G401.6 (cell line): ENCODE data around the gene LPIN1.
"Not testable (repeated sequence)": the region's sequence is repeated elsewhere in the genome, so short reads cannot be mapped to it uniquely, and the experiment has no call there.

Source experiments
- FAIRE-seq: peaks from 2 replicates; lab custom pipeline; 2012; peaks lifted over from hg19 to GRCh38; lab: Jason Lieb, UNC

The LPIN1 gene

GRCh38 chr2:11715987-11716652, 30.3 kb upstream of the LPIN1 start:
- FAIRE-seq: no peak

GRCh38 chr2:11716689-11717321, 29.6 kb upstream of the LPIN1 start:
- no peak for FAIRE-seq

GRCh38 chr2:11717623-11718022, 28.8 kb upstream of the LPIN1 start:
- no peak for FAIRE-seq

GRCh38 chr2:11718606-11719005, 27.8 kb upstream of the LPIN1 start:
- no peak for FAIRE-seq

- FAIRE-seq: no peak
Measured at GRCh38 chr2:11719230-11719977, 27.0 kb upstream of the LPIN1 start.

- FAIRE-seq: no peak
Measured at GRCh38 chr2:11720752-11721151, 25.7 kb upstream of the LPIN1 start.

- FAIRE-seq: no peak
Measured at GRCh38 chr2:11722292-11723060, 24.0 kb upstream of the LPIN1 start.

- no peak for FAIRE-seq
Measured at GRCh38 chr2:11723061-11723371, 23.4 kb upstream of the LPIN1 start.

GRCh38 chr2:11724151-11724550, 22.3 kb upstream of the LPIN1 start:
- no peak for FAIRE-seq

GRCh38 chr2:11726384-11726783, 20.0 kb upstream of the LPIN1 start:
- no peak for FAIRE-seq

GRCh38 chr2:11729362-11730212, 16.8 kb upstream of the LPIN1 start:
- FAIRE-seq: no peak

- FAIRE-seq: not testable (repeated sequence)
Measured at GRCh38 chr2:11731214-11731984, 15.0 kb upstream of the LPIN1 start.

GRCh38 chr2:11732587-11732986, 13.8 kb upstream of the LPIN1 start:
- FAIRE-seq: no peak

- not testable (repeated sequence) for FAIRE-seq
Measured at GRCh38 chr2:11737852-11738251, 8.6 kb upstream of the LPIN1 start.

GRCh38 chr2:11738589-11739436, 7.6 kb upstream of the LPIN1 start:
- no peak for FAIRE-seq

- no peak for FAIRE-seq
Measured at GRCh38 chr2:11740723-11741122, 5.7 kb upstream of the LPIN1 start.

GRCh38 chr2:11742317-11742701, 4.1 kb upstream of the LPIN1 start:
- no peak for FAIRE-seq

GRCh38 chr2:11742702-11743357, 3.6 kb upstream of the LPIN1 start:
- FAIRE-seq: no peak

- no peak for FAIRE-seq
Measured at GRCh38 chr2:11743366-11743765, 3.1 kb upstream of the LPIN1 start.
